22Rv1 (cell line): ENCODE measurements around the gene TP53TG3B.
"Not testable (repeated sequence)": the region's sequence is repeated elsewhere in the genome, so short reads cannot be mapped to it uniquely, and the experiment has no call there.

Experiments
- CTCF ChIP-seq: fragments of 450-650 bp; IDR thresholded peaks from 2 replicates; pipeline ENCODE4 v1.5.1; 2017; ENCODE audit warnings: mild to moderate bottlenecking
- ZFX ChIP-seq: fragments of 450-650 bp; IDR thresholded peaks from 2 replicates; pipeline ENCODE4 v1.6.1; 2017; ENCODE audit warnings: antibody characterized with exemption, borderline replicate concordance

- TF ChIP-seq CTCF, ZFX: not testable (repeated sequence)
Observed at GRCh38 chr16:33336226-33337012, 24.2 kb upstream of the TP53TG3B start.
